GM12878 (cell line): ENCODE results near the gene SGTA. TPM values are rescaled to one million over a fixed set of nuclear protein-coding genes. Genes with fewer than 3 reads are reported as not detected.

ENCODE experiments used
- CREM ChIP-seq: IDR thresholded peaks from 2 replicates; pipeline ENCODE4 v1.6.1; 2014; ENCODE audit warnings: antibody characterized with exemption, low read depth
- DPF2 ChIP-seq: fragments of 450-650 bp; IDR thresholded peaks from 2 replicates; pipeline ENCODE4 v1.6.1; 2017; ENCODE audit warnings: mild to moderate bottlenecking
- GABPA ChIP-seq: IDR thresholded peaks from 2 replicates; pipeline ENCODE4 v1.6.1; 2014; ENCODE audit warnings: antibody characterized with exemption, low read depth, mild to moderate bottlenecking, inconsistent platforms
- IRF3 ChIP-seq: fragments of 450-650 bp; IDR thresholded peaks from 2 replicates; pipeline ENCODE4 v1.6.1; 2014; ENCODE audit warnings: mild to moderate bottlenecking
- MYB ChIP-seq: fragments of 150-350 bp; IDR thresholded peaks from 2 replicates; pipeline ENCODE4 v1.6.1; 2014; ENCODE audit warnings: mild to moderate bottlenecking, low read depth, low read length, borderline replicate concordance
- NFYA ChIP-seq: IDR thresholded peaks from 2 replicates; pipeline ENCODE4 v1.6.1; 2011; ENCODE audit warnings: low read depth, mild to moderate bottlenecking, low read length, improper control_type of control experiment, borderline replicate concordance
- NKRF ChIP-seq: fragments of 450-650 bp; conservative IDR thresholded peaks from 2 replicates; pipeline ENCODE4 v1.6.1; 2017; ENCODE audit warnings: mild to moderate bottlenecking, moderate library complexity
- SP1 ChIP-seq: IDR thresholded peaks from one replicate; pipeline ENCODE4 v1.6.1; 2011; ENCODE audit warnings: low read depth, low read length
- ZNF24 ChIP-seq: fragments of 450-650 bp; IDR thresholded peaks from 2 replicates; pipeline ENCODE4 v1.6.1; 2017; ENCODE audit warnings: antibody characterized with exemption, mild to moderate bottlenecking
- polyA plus RNA-seq, 11 experiments: library from polyadenylated mRNA; depleted of rRNA in 4 of 11; unstranded in 6 of 11; stranded (reverse) in 5 of 11; fragments of >200 nt; fragmentation: Nextera tagmentation in 4 of 11; fragmentation: Illumina TruSeq in 1 of 11; extraction: Ambion mirVana in 4 of 11; extraction: Trizol in 1 of 11; gene quantifications; 1 replicate in 1 of 11; 2 replicates in 10 of 11; pipeline versions ENCODE4 v1.2.1 to v1.2.3, GENCODE V29; 2011 to 2016; ENCODE audit warnings: inconsistent platforms in 2 of 11, missing spikeins in 2 of 11, low read depth in 1 of 11
- total RNA-seq, 4 experiments: library from RNA; depleted of rRNA in 3 of 4; stranded (reverse); fragments of >200 nt in 3 of 4; fragmentation: Illumina TruSeq in 1 of 4; extraction: Trizol in 1 of 4; gene quantifications; 2 replicates each; pipeline versions ENCODE4 v1.2.1 to v1.2.3, GENCODE V29; 2013 to 2021
- TF ChIP-seq, protein P1 (sequence below): IDR thresholded peaks from 2 replicates; pipeline ENCODE4 v1.6.1; 2011; ENCODE audit warnings: low read depth, mild to moderate bottlenecking, low read length, moderate library complexity, borderline replicate concordance; ENCODE audit errors: extremely low read depth

The SGTA gene
- total and polyA plus RNA-seq, 10 of the 15 experiments (the other 5 are each of a cell fraction or from before 2014, with no cell fraction given), result 2.0 to 102 (median 48.2) TPM

- TF ChIP-seq GABPA (no peak), MYB (no peak), IRF3 (no peak), ZNF24 (no peak), DPF2 (no peak), SP1 (no peak), CREM (no peak), NKRF (no peak), NFYA (no peak)
- TF ChIP-seq, protein P1, sequence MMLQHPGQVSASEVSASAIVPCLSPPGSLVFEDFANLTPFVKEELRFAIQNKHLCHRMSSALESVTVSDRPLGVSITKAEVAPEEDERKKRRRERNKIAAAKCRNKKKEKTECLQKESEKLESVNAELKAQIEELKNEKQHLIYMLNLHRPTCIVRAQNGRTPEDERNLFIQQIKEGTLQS, result no peak
Observed at GRCh38 chr19:2769218-2769617, 13.9 kb downstream of the SGTA start (continued).
